HCT116 (cell line): ENCODE data around the gene KRT74.

ENCODE experiments used
- TCF7L2 ChIP-seq: IDR thresholded peaks from 2 replicates; pipeline ENCODE4 v1.7.0; 2011; ENCODE audit warnings: borderline replicate concordance, inconsistent platforms; ENCODE audit not compliant: insufficient read depth, insufficient read length; ENCODE audit errors: extremely low read depth
- TF ChIP-seq, protein P1 (sequence below): IDR thresholded peaks from 2 replicates; pipeline ENCODE4 v1.6.1; 2012
- TF ChIP-seq, protein P2 (sequence below), 3 experiments: fragments of 200-600 bp in 1 of 3; sonication (generic) in 1 of 3; IDR thresholded peaks in 2 of 3; conservative IDR thresholded peaks in 1 of 3; 2 replicates each; pipeline ENCODE4 v1.5.1; 2012 to 2017; ENCODE audit warnings: low read depth in 2 of 3, low read length in 2 of 3, antibody characterized with exemption in 1 of 3, borderline replicate concordance in 1 of 3, control low read depth in 1 of 3, mild to moderate bottlenecking in 1 of 3, mixed read lengths in 1 of 3, mixed run types in 1 of 3, moderate library complexity in 1 of 3; ENCODE audit not compliant: insufficient read depth in 1 of 3

DNA sequence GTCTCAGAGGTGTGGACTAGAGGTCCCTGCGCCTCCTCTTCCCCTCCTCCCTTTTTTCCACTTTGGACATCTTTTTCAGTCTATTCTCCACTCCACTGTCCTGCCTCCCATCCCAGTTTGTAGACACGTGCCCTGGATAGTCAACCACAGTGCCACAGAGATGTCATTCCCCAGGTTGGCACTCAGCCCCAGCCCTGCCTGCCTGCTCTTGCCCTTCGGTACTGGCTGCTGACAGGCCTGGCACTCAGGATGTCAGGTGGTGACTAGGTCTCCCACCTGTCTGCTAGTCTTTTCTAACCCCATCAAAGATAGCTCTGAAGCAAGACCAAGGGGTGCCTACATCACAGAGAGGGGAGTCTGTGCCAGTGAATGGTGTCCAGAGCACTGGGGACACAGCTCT, 36.5 kb downstream of the KRT74 start:
- TF ChIP-seq, protein P1, sequence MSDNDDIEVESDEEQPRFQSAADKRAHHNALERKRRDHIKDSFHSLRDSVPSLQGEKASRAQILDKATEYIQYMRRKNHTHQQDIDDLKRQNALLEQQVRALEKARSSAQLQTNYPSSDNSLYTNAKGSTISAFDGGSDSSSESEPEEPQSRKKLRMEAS, result no peak
- TF ChIP-seq, protein P2, sequence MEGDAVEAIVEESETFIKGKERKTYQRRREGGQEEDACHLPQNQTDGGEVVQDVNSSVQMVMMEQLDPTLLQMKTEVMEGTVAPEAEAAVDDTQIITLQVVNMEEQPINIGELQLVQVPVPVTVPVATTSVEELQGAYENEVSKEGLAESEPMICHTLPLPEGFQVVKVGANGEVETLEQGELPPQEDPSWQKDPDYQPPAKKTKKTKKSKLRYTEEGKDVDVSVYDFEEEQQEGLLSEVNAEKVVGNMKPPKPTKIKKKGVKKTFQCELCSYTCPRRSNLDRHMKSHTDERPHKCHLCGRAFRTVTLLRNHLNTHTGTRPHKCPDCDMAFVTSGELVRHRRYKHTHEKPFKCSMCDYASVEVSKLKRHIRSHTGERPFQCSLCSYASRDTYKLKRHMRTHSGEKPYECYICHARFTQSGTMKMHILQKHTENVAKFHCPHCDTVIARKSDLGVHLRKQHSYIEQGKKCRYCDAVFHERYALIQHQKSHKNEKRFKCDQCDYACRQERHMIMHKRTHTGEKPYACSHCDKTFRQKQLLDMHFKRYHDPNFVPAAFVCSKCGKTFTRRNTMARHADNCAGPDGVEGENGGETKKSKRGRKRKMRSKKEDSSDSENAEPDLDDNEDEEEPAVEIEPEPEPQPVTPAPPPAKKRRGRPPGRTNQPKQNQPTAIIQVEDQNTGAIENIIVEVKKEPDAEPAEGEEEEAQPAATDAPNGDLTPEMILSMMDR (IDR thresholded peaks at IDR 0.05 in 2 of 3, conservative IDR thresholded peaks at IDR 0.05 in 1 of 3; ENCODE audit: borderline replicate concordance in 1 of 3, insufficient read depth in 1 of 3, low read depth in 2 of 3, low read length in 2 of 3), result no peak
- TF ChIP-seq TCF7L2, result no peak
